Liver (tissue), 9 donors: ENCODE data around the gene FAM216B. TPM values are rescaled to one million over a fixed set of nuclear protein-coding genes. Genes with fewer than 3 reads are reported as not detected.

Experiments used
- DNase-seq: peaks from one replicate; pipeline ENCODE4 v3.0.0-alpha.2; 2017; ENCODE audit warnings: low spot score
- H3K27ac ChIP-seq, 2 donors: one replicate each; pipeline ENCODE4 v1.7.0; 2013; ENCODE audit warnings: inconsistent platforms in 2 of 2, low read length in 2 of 2, control low read depth in 1 of 2, low read depth in 1 of 2, mild to moderate bottlenecking in 1 of 2
- H3K27me3 ChIP-seq, 4 donors: one replicate each; pipeline versions ENCODE4 v1.6.1 to v1.7.0; 2013; ENCODE audit warnings: low read length in 3 of 4, inconsistent platforms in 1 of 4, mild to moderate bottlenecking in 1 of 4, moderate library complexity in 1 of 4; ENCODE audit not compliant: control insufficient read depth in 4 of 4, insufficient read depth in 4 of 4
- H3K36me3 ChIP-seq, 4 donors: one replicate each; pipeline versions ENCODE4 v1.6.1 to v1.7.0; 2013; ENCODE audit warnings: low read length in 3 of 4, mild to moderate bottlenecking in 3 of 4, low read depth in 1 of 4, moderate library complexity in 1 of 4; ENCODE audit not compliant: control insufficient read depth in 4 of 4, insufficient read depth in 3 of 4
- H3K4me1 ChIP-seq, 4 donors: one replicate each; pipeline versions ENCODE4 v1.6.1 to v1.7.0; 2013; ENCODE audit warnings: low read length in 3 of 4, mild to moderate bottlenecking in 3 of 4, moderate library complexity in 1 of 4; ENCODE audit not compliant: control insufficient read depth in 4 of 4, insufficient read depth in 4 of 4
- H3K4me3 ChIP-seq, 3 donors: one replicate each; pipeline versions ENCODE4 v1.6.1 to v1.7.0; 2013; ENCODE audit warnings: low read length in 3 of 3, control low read depth in 1 of 3, low read depth in 1 of 3, mild to moderate bottlenecking in 1 of 3
- H3K9ac ChIP-seq, 2 donors: one replicate each; pipeline ENCODE4 v1.7.0; 2013; ENCODE audit warnings: low read length in 2 of 2, mild to moderate bottlenecking in 2 of 2, moderate library complexity in 2 of 2, control low read depth in 1 of 2, low read depth in 1 of 2
- H3K9me3 ChIP-seq, 4 donors: one replicate each; pipeline versions ENCODE4 v1.6.1 to v1.7.0; 2013; ENCODE audit warnings: low read length in 3 of 4; ENCODE audit not compliant: control insufficient read depth in 4 of 4
- ATF3 ChIP-seq: IDR thresholded peaks from 2 replicates; pipeline ENCODE4 v1.6.1; 2016; ENCODE audit warnings: antibody characterized with exemption
- CTCF ChIP-seq: fragments of 150-350 bp; IDR thresholded peaks from 2 replicates; pipeline ENCODE4 v1.5.1; 2017; ENCODE audit warnings: improper control_type of control experiment, low read depth, low read length; ENCODE audit not compliant: missing input control
- EGR1 ChIP-seq, 2 donors: IDR thresholded peaks; 2 replicates each; pipeline ENCODE4 v1.6.1; 2016 to 2018; ENCODE audit warnings: antibody characterized with exemption in 2 of 2, low read depth in 2 of 2
- FOXA1 ChIP-seq: IDR thresholded peaks from 2 replicates; pipeline ENCODE4 v1.6.1; 2016; ENCODE audit warnings: antibody characterized with exemption
- FOXA2 ChIP-seq: IDR thresholded peaks from 2 replicates; pipeline ENCODE4 v1.6.1; 2016; ENCODE audit warnings: antibody characterized with exemption
- GABPA ChIP-seq, 2 donors: IDR thresholded peaks in 1 of 2; conservative IDR thresholded peaks in 1 of 2; 2 replicates each; pipeline ENCODE4 v1.6.1; 2016; ENCODE audit warnings: antibody characterized with exemption in 2 of 2, mild to moderate bottlenecking in 1 of 2, moderate library complexity in 1 of 2
- HNF4A ChIP-seq, 2 donors: conservative IDR thresholded peaks; 2 replicates each; pipeline ENCODE4 v1.6.1; 2016; ENCODE audit warnings: antibody characterized with exemption in 2 of 2, mild to moderate bottlenecking in 2 of 2
- HNF4G ChIP-seq: IDR thresholded peaks from 2 replicates; pipeline ENCODE4 v1.6.1; 2016; ENCODE audit warnings: antibody characterized with exemption
- JUND ChIP-seq, 2 donors: IDR thresholded peaks; 2 replicates each; pipeline ENCODE4 v1.6.1; 2016; ENCODE audit warnings: antibody characterized with exemption in 2 of 2
- MAX ChIP-seq: IDR thresholded peaks from 2 replicates; pipeline ENCODE4 v1.6.1; 2016; ENCODE audit warnings: antibody characterized with exemption
- NR2F2 ChIP-seq: IDR thresholded peaks from 2 replicates; pipeline ENCODE4 v1.6.1; 2016; ENCODE audit warnings: antibody characterized with exemption
- RAD21 ChIP-seq, 2 donors: IDR thresholded peaks; 2 replicates each; pipeline ENCODE4 v1.6.1; 2016; ENCODE audit warnings: antibody characterized with exemption in 2 of 2, mild to moderate bottlenecking in 2 of 2
- REST ChIP-seq: IDR thresholded peaks from 2 replicates; pipeline ENCODE4 v1.6.1; 2016; ENCODE audit warnings: antibody characterized with exemption, mild to moderate bottlenecking
- RXRA ChIP-seq, 2 donors: IDR thresholded peaks; 2 replicates each; pipeline ENCODE4 v1.6.1; 2017 to 2018; ENCODE audit warnings: antibody characterized with exemption in 2 of 2, mild to moderate bottlenecking in 1 of 2
- SP1 ChIP-seq: IDR thresholded peaks from 2 replicates; pipeline ENCODE4 v1.6.1; 2018; ENCODE audit warnings: antibody characterized with exemption, mild to moderate bottlenecking
- TAF1 ChIP-seq: conservative IDR thresholded peaks from 2 replicates; pipeline ENCODE4 v1.6.1; 2016; ENCODE audit warnings: antibody characterized with exemption, mild to moderate bottlenecking
- YY1 ChIP-seq: IDR thresholded peaks from 2 replicates; pipeline ENCODE4 v1.6.1; 2016; ENCODE audit warnings: antibody characterized with exemption, mild to moderate bottlenecking
- ZBTB33 ChIP-seq: IDR thresholded peaks from 2 replicates; pipeline ENCODE4 v1.6.1; 2016; ENCODE audit warnings: antibody characterized with exemption
- WGBS: extraction: QIAGEN DNeasy Blood & Tissue Kit; methylation state at CpG from one replicate; pipeline ENCODE4 v1.1.7; 2013; 5-methylcytosine and 5-hydroxymethylcytosine counted together
- polyA plus RNA-seq, 2 donors: library from polyadenylated mRNA; stranded (reverse) in 1 of 2; unstranded in 1 of 2; fragments of 200-250 nt in 1 of 2; fragments of >200 nt in 1 of 2; fragmentation: Nextera tagmentation in 1 of 2; extraction: Ambion mirVana in 1 of 2; gene quantifications; one replicate each; pipeline versions ENCODE4 v1.2.1 to v1.2.3, GENCODE V29; 2013 to 2015
- total RNA-seq, 2 donors: library from RNA; depleted of rRNA; stranded (reverse); fragments of >200 nt; gene quantifications; one replicate each; pipeline ENCODE4 v1.2.3, GENCODE V29; 2014
- donor health status: healthy.
- donor health status: healthy.
- donor health status: healthy.
- donor health status: healthy.
- donor health status: healthy.

Gene FAM216B
- total and polyA plus RNA-seq, 4 donors = not detected

- H3K27ac ChIP-seq = no peak overlapping the region
- peaks cover 0 to 4% (median 0%) of the 10 kb centered on the region in 4 donors for H3K27me3 ChIP-seq
- no peaks in the 10 kb centered on the region for H3K9me3 ChIP-seq
- no peaks in the 10 kb centered on the region for H3K36me3 ChIP-seq
- no peaks in the 10 kb centered on the region for H3K4me1 ChIP-seq
- no peak for DNase-seq
- WGBS = 82% methylated on average over 5 of the region's 5 CpGs
- no peak overlapping the region for H3K9ac ChIP-seq
- no peak overlapping the region for H3K4me3 ChIP-seq
- TF ChIP-seq HNF4G (no peak), EGR1 (IDR thresholded peaks at IDR 0.05; ENCODE audit: low read depth in 2 of 2) (no peak), ATF3 (no peak), GABPA (IDR thresholded peaks at IDR 0.05 in 1 of 2, conservative IDR thresholded peaks at IDR 0.05 in 1 of 2) (no peak), YY1 (no peak), CTCF (no peak), SP1 (no peak)
These were observed 27.1 kb downstream of the FAM216B start for GRCh38 chr13:42808341-42808940.

- Histone ChIP-seq H3K9ac (no peak overlapping the region), H3K4me1 (no peaks in the 10 kb centered on the region), H3K9me3 (no peaks in the 10 kb centered on the region), H3K27ac (no peak overlapping the region), H3K36me3 (no peaks in the 10 kb centered on the region), H3K4me3 (no peak overlapping the region), H3K27me3 (peaks cover 0 to 5% (median 0%) of the 10 kb centered on the region in 4 donors)
- TF ChIP-seq YY1 (no peak), HNF4G (no peak), MAX (no peak), RAD21 (IDR thresholded peaks at IDR 0.05) (no peak), GABPA (IDR thresholded peaks at IDR 0.05 in 1 of 2, conservative IDR thresholded peaks at IDR 0.05 in 1 of 2) (no peak), HNF4A (conservative IDR thresholded peaks at IDR 0.05) (no peak), ZBTB33 (no peak), REST (no peak), CTCF (no peak), FOXA2 (no peak), RXRA (IDR thresholded peaks at IDR 0.05) (no peak), ATF3 (no peak), FOXA1 (no peak), EGR1 (IDR thresholded peaks at IDR 0.05; ENCODE audit: low read depth in 2 of 2) (no peak), JUND (IDR thresholded peaks at IDR 0.05) (no peak), SP1 (no peak), TAF1 (no peak), NR2F2 (no peak)
- WGBS = 84% methylated on average over 5 of the region's 5 CpGs
- no peak for DNase-seq
These were observed 30.9 kb downstream of the FAM216B start for GRCh38 chr13:42812316-42812715.
